H9 (cell line): ENCODE data around the gene ADAMTS6. TPM values are rescaled to one million over a fixed set of nuclear protein-coding genes. Genes with fewer than 3 reads are reported as not detected.

Experiments
- DNase-seq: peaks from one replicate; pipeline ENCODE4 v3.0.0-alpha.2; 2017
- H2AFZ ChIP-seq: one replicate; pipeline ENCODE4 v1.6.1; 2013; ENCODE audit warnings: mild to moderate bottlenecking, low read length, control low read depth, moderate library complexity
- H2AK5ac ChIP-seq: 2 replicates; pipeline ENCODE4 v1.6.1; 2013; ENCODE audit warnings: low read length, control low read depth, mixed read lengths; ENCODE audit not compliant: insufficient read length
- H2BK120ac ChIP-seq: one replicate; pipeline ENCODE4 v1.6.1; 2013; ENCODE audit warnings: low read depth, mild to moderate bottlenecking, low read length, control low read depth, inconsistent platforms; ENCODE audit not compliant: poor library complexity, severe bottlenecking
- H2BK12ac ChIP-seq: 2 replicates; pipeline ENCODE4 v1.6.1; 2013; ENCODE audit warnings: low read length, control low read depth, mixed read lengths, low read depth; ENCODE audit not compliant: insufficient read length
- H2BK15ac ChIP-seq: 2 replicates; pipeline ENCODE4 v1.6.1; 2013; ENCODE audit warnings: low read depth, low read length, control low read depth
- H2BK20ac ChIP-seq: one replicate; pipeline ENCODE4 v1.6.1; 2013; ENCODE audit warnings: low read depth, mild to moderate bottlenecking, low read length, control low read depth, inconsistent platforms; ENCODE audit not compliant: poor library complexity, severe bottlenecking
- H2BK5ac ChIP-seq: 2 replicates; pipeline ENCODE4 v1.6.1; 2013; ENCODE audit warnings: low read length, control low read depth, mixed read lengths; ENCODE audit not compliant: insufficient read length
- H3K14ac ChIP-seq: 2 replicates; pipeline ENCODE4 v1.6.1; 2013; ENCODE audit warnings: low read length, control low read depth; ENCODE audit not compliant: insufficient read depth
- H3K18ac ChIP-seq: 2 replicates; pipeline ENCODE4 v1.6.1; 2013; ENCODE audit warnings: low read depth, mild to moderate bottlenecking, mixed read lengths, low read length, control low read depth; ENCODE audit not compliant: insufficient read length
- H3K23ac ChIP-seq: 2 replicates; pipeline ENCODE4 v1.6.1; 2013; ENCODE audit warnings: low read length, control low read depth, mixed read lengths, low read depth; ENCODE audit not compliant: insufficient read length
- H3K23me2 ChIP-seq: 2 replicates; pipeline ENCODE4 v1.6.1; 2013; ENCODE audit warnings: low read depth, mild to moderate bottlenecking, mixed read lengths, low read length, control low read depth; ENCODE audit not compliant: insufficient read length, poor library complexity, severe bottlenecking
- H3K27ac ChIP-seq: 2 replicates; pipeline ENCODE4 v1.5.1; 2013; ENCODE audit warnings: low read length, control low read depth, mixed read lengths, low read depth; ENCODE audit not compliant: insufficient read length
- H3K27me3 ChIP-seq: 2 replicates; pipeline ENCODE4 v1.6.1; 2013; ENCODE audit warnings: low read length, control low read depth, inconsistent platforms; ENCODE audit not compliant: insufficient read depth
- H3K4ac ChIP-seq: 2 replicates; pipeline ENCODE4 v1.6.1; 2013; ENCODE audit warnings: low read depth, mild to moderate bottlenecking, control low read depth, inconsistent platforms, low read length, moderate library complexity
- H3K4me1 ChIP-seq: 2 replicates; pipeline ENCODE4 v1.6.1; 2013; ENCODE audit warnings: low read length, control low read depth, inconsistent platforms; ENCODE audit not compliant: insufficient read depth
- H3K4me2 ChIP-seq: 2 replicates; pipeline ENCODE4 v1.6.1; 2013; ENCODE audit warnings: low read length, control low read depth, mixed read lengths; ENCODE audit not compliant: insufficient read length, insufficient read depth
- H3K56ac ChIP-seq: 2 replicates; pipeline ENCODE4 v1.6.1; 2013; ENCODE audit warnings: low read depth, mild to moderate bottlenecking, mixed read lengths, low read length, control low read depth; ENCODE audit not compliant: insufficient read length
- H3K79me1 ChIP-seq: 2 replicates; pipeline ENCODE4 v1.6.1; 2013; ENCODE audit warnings: low read depth, mild to moderate bottlenecking, moderate library complexity, low read length, control low read depth, inconsistent platforms; ENCODE audit not compliant: insufficient read depth, poor library complexity, severe bottlenecking
- H3K79me2 ChIP-seq: 2 replicates; pipeline ENCODE4 v1.6.1; 2013; ENCODE audit warnings: low read length, control low read depth, inconsistent platforms; ENCODE audit not compliant: insufficient read depth
- H3K9ac ChIP-seq: 2 replicates; pipeline ENCODE4 v1.6.1; 2013; ENCODE audit warnings: low read length, control low read depth, mixed read lengths; ENCODE audit not compliant: insufficient read length; ENCODE audit errors: extremely low read depth
- H3K9me3 ChIP-seq: one replicate; pipeline ENCODE4 v1.6.1; 2013; ENCODE audit warnings: low read depth, low read length, inconsistent platforms; ENCODE audit not compliant: control insufficient read depth
- H3T11ph ChIP-seq: one replicate; pipeline ENCODE4 v1.6.1; 2013; ENCODE audit warnings: mild to moderate bottlenecking, low read length, control low read depth, inconsistent platforms
- H4K20me1 ChIP-seq: one replicate; pipeline ENCODE4 v1.6.1; 2013; ENCODE audit not compliant: control insufficient read depth, insufficient read length, insufficient read depth
- H4K5ac ChIP-seq: 2 replicates; pipeline ENCODE4 v1.6.1; 2013; ENCODE audit warnings: low read depth, mild to moderate bottlenecking, mixed read lengths, low read length, control low read depth; ENCODE audit not compliant: insufficient read length
- H4K8ac ChIP-seq: replicated peaks from 2 replicates; pipeline ENCODE4 v1.6.1; 2013; ENCODE audit warnings: low read length, control low read depth, mixed read lengths, low read depth; ENCODE audit not compliant: insufficient read length
- H4K91ac ChIP-seq: 2 replicates; pipeline ENCODE4 v1.6.1; 2013; ENCODE audit warnings: low read depth, mild to moderate bottlenecking, moderate library complexity, mixed read lengths, low read length, control low read depth; ENCODE audit not compliant: insufficient read length
- H3K27ac Mint-ChIP-seq, 3 experiments: 2 replicates in 2 of 3; 3 replicates in 1 of 3; pipeline ENCODE4 v1.8.0; 2020 to 2021; ENCODE audit warnings: mixed read lengths in 3 of 3, mild to moderate bottlenecking in 1 of 3, moderate library complexity in 1 of 3
- H3K27me3 Mint-ChIP-seq: 2 replicates; pipeline ENCODE4 v1.8.0; 2021; ENCODE audit warnings: low read depth, mild to moderate bottlenecking, moderate library complexity, mixed read lengths
- H3K36me3 Mint-ChIP-seq, 3 experiments: 2 replicates in 2 of 3; 3 replicates in 1 of 3; pipeline ENCODE4 v1.8.0; 2020 to 2021; ENCODE audit warnings: low read depth in 3 of 3, mixed read lengths in 3 of 3; ENCODE audit not compliant: insufficient read depth in 1 of 3
- H3K4me1 Mint-ChIP-seq, 2 experiments: 2 replicates each; pipeline ENCODE4 v1.8.0; 2020; ENCODE audit warnings: mixed read lengths in 2 of 2
- H3K4me3 Mint-ChIP-seq, 2 experiments: 2 replicates in 1 of 2; 3 replicates in 1 of 2; pipeline ENCODE4 v1.8.0; 2020 to 2021; ENCODE audit warnings: mild to moderate bottlenecking in 2 of 2, mixed read lengths in 2 of 2, moderate library complexity in 1 of 2
- H3K9me3 Mint-ChIP-seq, 2 experiments: 2 replicates in 1 of 2; 3 replicates in 1 of 2; pipeline ENCODE4 v1.8.0; 2020; ENCODE audit warnings: mild to moderate bottlenecking in 2 of 2, mixed read lengths in 2 of 2, moderate library complexity in 1 of 2
- WGBS: extraction: QIAGEN DNeasy Blood & Tissue Kit; methylation state at CpG from one replicate; pipeline ENCODE4 v1.1.7; 2013; ENCODE audit warnings: missing lambda C conversion rate, low lambda C conversion rate, mixed read lengths; ENCODE audit not compliant: insufficient read length; ENCODE audit errors: extremely low coverage; 5-methylcytosine and 5-hydroxymethylcytosine counted together
- total RNA-seq: library from RNA; stranded (reverse); gene quantifications from 2 replicates; pipeline ENCODE4 v1.2.1, GENCODE V29; 2021
- TF ChIP-seq, protein P1 (sequence below): fragments of 200-600 bp; sonication (generic); conservative IDR thresholded peaks from 3 replicates; pipeline ENCODE4 v1.8.0; 2021; ENCODE audit warnings: antibody characterized with exemption, mild to moderate bottlenecking

The ADAMTS6 gene
- total RNA-seq, 1 experiment from 2014 or later: 0.33 TPM

DNA sequence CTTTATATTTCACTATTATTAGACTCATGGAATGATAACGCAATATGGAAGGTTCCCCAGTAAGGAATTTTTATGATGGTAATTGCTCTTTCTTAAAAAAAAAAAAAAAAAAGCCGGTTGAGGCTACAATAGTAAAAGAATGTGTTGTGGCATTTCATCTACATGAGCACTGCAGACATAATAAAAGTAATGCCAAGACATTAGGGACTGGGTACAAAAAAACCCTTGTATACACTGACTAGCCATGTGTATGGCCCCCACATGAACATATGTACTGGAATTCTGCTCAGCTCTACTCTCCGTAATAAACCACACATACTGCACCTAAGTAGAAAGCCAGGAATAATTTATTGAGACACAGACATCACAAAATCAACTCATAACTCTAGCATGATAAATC, 218.4 kb downstream of the ADAMTS6 start:
- WGBS: no CpG with 5 or more reads among the region's 3 CpGs
- Histone ChIP-seq H3K79me1 (no peaks in the 10 kb centered on the region), H3K4ac (no peak overlapping the region), H3K23me2 (no peaks in the 10 kb centered on the region), H3K23ac (no peak overlapping the region), H4K20me1 (no peaks in the 10 kb centered on the region), H2BK15ac (no peak overlapping the region), H4K5ac (no peak overlapping the region), H4K91ac (no peak overlapping the region), H3K56ac (no peak overlapping the region), H3K79me2 (no peaks in the 10 kb centered on the region), H2BK120ac (no peak overlapping the region), H3K27me3 (no peaks in the 10 kb centered on the region), H3K9ac (no peak overlapping the region), H2AK5ac (no peak overlapping the region), H3K4me1 (peaks cover 13% of the 10 kb centered on the region), H3K4me2 (no peak overlapping the region), H2AFZ (no peak overlapping the region), H3K18ac (no peak overlapping the region), H4K8ac (no peak overlapping the region), H2BK5ac (no peak overlapping the region), H3K27ac (no peak overlapping the region), H3T11ph (no peak overlapping the region), H3K9me3 (no peaks in the 10 kb centered on the region), H2BK20ac (no peak overlapping the region), H3K14ac (no peak overlapping the region), H2BK12ac (no peak overlapping the region)
- TF ChIP-seq, protein P1, sequence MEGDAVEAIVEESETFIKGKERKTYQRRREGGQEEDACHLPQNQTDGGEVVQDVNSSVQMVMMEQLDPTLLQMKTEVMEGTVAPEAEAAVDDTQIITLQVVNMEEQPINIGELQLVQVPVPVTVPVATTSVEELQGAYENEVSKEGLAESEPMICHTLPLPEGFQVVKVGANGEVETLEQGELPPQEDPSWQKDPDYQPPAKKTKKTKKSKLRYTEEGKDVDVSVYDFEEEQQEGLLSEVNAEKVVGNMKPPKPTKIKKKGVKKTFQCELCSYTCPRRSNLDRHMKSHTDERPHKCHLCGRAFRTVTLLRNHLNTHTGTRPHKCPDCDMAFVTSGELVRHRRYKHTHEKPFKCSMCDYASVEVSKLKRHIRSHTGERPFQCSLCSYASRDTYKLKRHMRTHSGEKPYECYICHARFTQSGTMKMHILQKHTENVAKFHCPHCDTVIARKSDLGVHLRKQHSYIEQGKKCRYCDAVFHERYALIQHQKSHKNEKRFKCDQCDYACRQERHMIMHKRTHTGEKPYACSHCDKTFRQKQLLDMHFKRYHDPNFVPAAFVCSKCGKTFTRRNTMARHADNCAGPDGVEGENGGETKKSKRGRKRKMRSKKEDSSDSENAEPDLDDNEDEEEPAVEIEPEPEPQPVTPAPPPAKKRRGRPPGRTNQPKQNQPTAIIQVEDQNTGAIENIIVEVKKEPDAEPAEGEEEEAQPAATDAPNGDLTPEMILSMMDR: no peak
- Mint-ChIP-seq H3K9me3 (peaks cover 0 to 3% of the 10 kb centered on the region in 2 experiments; a peak in 2 of 5 replicates), H3K27me3 (no peaks in the 10 kb centered on the region), H3K4me3 (no peak overlapping the region), H3K27ac (no peak overlapping the region; a peak in 1 of 7 replicates), H3K4me1 (peaks cover 36 to 47% of the 10 kb centered on the region in 2 experiments), H3K36me3 (peaks cover 0 to 4% (median 0%) of the 10 kb centered on the region in 3 experiments; a peak in 1 of 7 replicates)
- no peak for DNase-seq
